ENCODE data around the gene C1QTNF7. TPM values are rescaled to one million over a fixed set of nuclear protein-coding genes. Genes with fewer than 3 reads are reported as not detected.
A peak's percentile ranks its signal among the peaks of the same experiment; 100 is the strongest.

The C1QTNF7 gene
- polyA plus RNA-seq, 4 donors = 0.54 to 1.8 (median 0.84) TPM; not detected in 1

GRCh38 chr4:15402974-15403373 lies 24.9 kb upstream of the C1QTNF7 start:
- peaks cover 0 to 3% (median 0%) of the 10 kb centered on the region in 3 donors for H3K27me3 ChIP-seq (ENCODE audit: control insufficient read depth in 3 of 3, insufficient read depth in 3 of 3, low read length in 3 of 3)
- no peaks in the 10 kb centered on the region for H3K36me3 ChIP-seq (ENCODE audit: control insufficient read depth in 3 of 3, insufficient read depth in 2 of 3, low read depth in 1 of 3, low read length in 3 of 3)
- DNase-seq (no peak), FAIRE-seq (no peak)
- no peaks in the 10 kb centered on the region for H3K9me3 ChIP-seq (ENCODE audit: control insufficient read depth in 2 of 2, insufficient read depth in 1 of 2, low read depth in 1 of 2, low read length in 1 of 2)
- no peak overlapping the region for H3K4me3 ChIP-seq (ENCODE audit: low read depth in 1 of 3, low read length in 3 of 3)
- 60 to 76% (median 62%) methylated on average over 2 of the region's 2 CpGs for WGBS, 3 donors
- H3K4me1 ChIP-seq (ENCODE audit: control insufficient read depth in 3 of 3, insufficient read depth in 2 of 3, low read depth in 1 of 3, low read length in 2 of 3) = no peaks in the 10 kb centered on the region
- no peak overlapping the region for H3K27ac ChIP-seq (ENCODE audit: low read depth in 1 of 3, low read length in 2 of 3)

GRCh38 chr4:15405018-15405417 lies 22.8 kb upstream of the C1QTNF7 start:
- no peaks in the 10 kb centered on the region for H3K4me1 ChIP-seq (ENCODE audit: control insufficient read depth in 3 of 3, insufficient read depth in 2 of 3, low read depth in 1 of 3, low read length in 2 of 3)
- H3K27me3 ChIP-seq (ENCODE audit: control insufficient read depth in 3 of 3, insufficient read depth in 3 of 3, low read length in 3 of 3) = peaks cover 0 to 3% (median 0%) of the 10 kb centered on the region in 3 donors
- WGBS, 3 donors = 83 to 90% (median 85%) methylated on average over 4 of the region's 4 CpGs
- DNase-seq (no peak), FAIRE-seq (no peak)
- no peaks in the 10 kb centered on the region for H3K36me3 ChIP-seq (ENCODE audit: control insufficient read depth in 3 of 3, insufficient read depth in 2 of 3, low read depth in 1 of 3, low read length in 3 of 3)
- H3K4me3 ChIP-seq (ENCODE audit: low read depth in 1 of 3, low read length in 3 of 3) = no peak overlapping the region
- no peak overlapping the region for H3K27ac ChIP-seq (ENCODE audit: low read depth in 1 of 3, low read length in 2 of 3)
- H3K9me3 ChIP-seq (ENCODE audit: control insufficient read depth in 2 of 2, insufficient read depth in 1 of 2, low read depth in 1 of 2, low read length in 1 of 2) = no peaks in the 10 kb centered on the region

GRCh38 chr4:15410750-15411149 lies 17.1 kb upstream of the C1QTNF7 start:
- peak; percentile 13 to 37 for DNase-seq
- WGBS, 3 donors = 8 to 11% (median 11%) methylated on average over 6 of the region's 6 CpGs
- H3K4me1 ChIP-seq (ENCODE audit: control insufficient read depth in 3 of 3, insufficient read depth in 2 of 3, low read depth in 1 of 3, low read length in 2 of 3) = peaks cover 0 to 3% (median 0%) of the 10 kb centered on the region in 3 donors
- no peak overlapping the region for H3K4me3 ChIP-seq (ENCODE audit: low read depth in 1 of 3, low read length in 3 of 3)
- no peak for FAIRE-seq
- no peaks in the 10 kb centered on the region for H3K36me3 ChIP-seq (ENCODE audit: control insufficient read depth in 3 of 3, insufficient read depth in 2 of 3, low read depth in 1 of 3, low read length in 3 of 3)
- no peaks in the 10 kb centered on the region for H3K27me3 ChIP-seq (ENCODE audit: control insufficient read depth in 3 of 3, insufficient read depth in 3 of 3, low read length in 3 of 3)
- peak overlapping the region in 1 of 3 donors; percentile 67 for H3K27ac ChIP-seq (ENCODE audit: low read depth in 1 of 3, low read length in 2 of 3)
- no peaks in the 10 kb centered on the region for H3K9me3 ChIP-seq (ENCODE audit: control insufficient read depth in 2 of 2, insufficient read depth in 1 of 2, low read depth in 1 of 2, low read length in 1 of 2)

- Histone ChIP-seq H3K4me3 (ENCODE audit: low read depth in 1 of 3, low read length in 3 of 3) (no peak overlapping the region), H3K4me1 (ENCODE audit: control insufficient read depth in 3 of 3, insufficient read depth in 2 of 3, low read depth in 1 of 3, low read length in 2 of 3) (peaks cover 0 to 3% (median 0%) of the 10 kb centered on the region in 3 donors), H3K9me3 (ENCODE audit: control insufficient read depth in 2 of 2, insufficient read depth in 1 of 2, low read depth in 1 of 2, low read length in 1 of 2) (no peaks in the 10 kb centered on the region), H3K36me3 (ENCODE audit: control insufficient read depth in 3 of 3, insufficient read depth in 2 of 3, low read depth in 1 of 3, low read length in 3 of 3) (no peaks in the 10 kb centered on the region), H3K27ac (ENCODE audit: low read depth in 1 of 3, low read length in 2 of 3) (no peak overlapping the region), H3K27me3 (ENCODE audit: control insufficient read depth in 3 of 3, insufficient read depth in 3 of 3, low read length in 3 of 3) (no peaks in the 10 kb centered on the region)
- DNase-seq = no peak
- no peak for FAIRE-seq
- WGBS, 3 donors = 82 to 89% (median 85%) methylated on average over 5 of the region's 5 CpGs
Observed at GRCh38 chr4:15412461-15412860, 15.4 kb upstream of the C1QTNF7 start.

GRCh38 chr4:15413010-15413622 lies 14.7 kb upstream of the C1QTNF7 start:
- 69 to 75% (median 72%) methylated on average over 6 of the region's 6 CpGs for WGBS, 3 donors
- Histone ChIP-seq H3K27ac (ENCODE audit: low read depth in 1 of 3, low read length in 2 of 3) (no peak overlapping the region), H3K4me1 (ENCODE audit: control insufficient read depth in 3 of 3, insufficient read depth in 2 of 3, low read depth in 1 of 3, low read length in 2 of 3) (peaks cover 0 to 3% (median 0%) of the 10 kb centered on the region in 3 donors), H3K36me3 (ENCODE audit: control insufficient read depth in 3 of 3, insufficient read depth in 2 of 3, low read depth in 1 of 3, low read length in 3 of 3) (no peaks in the 10 kb centered on the region), H3K4me3 (ENCODE audit: low read depth in 1 of 3, low read length in 3 of 3) (no peak overlapping the region), H3K9me3 (ENCODE audit: control insufficient read depth in 2 of 2, insufficient read depth in 1 of 2, low read depth in 1 of 2, low read length in 1 of 2) (no peaks in the 10 kb centered on the region), H3K27me3 (ENCODE audit: control insufficient read depth in 3 of 3, insufficient read depth in 3 of 3, low read length in 3 of 3) (no peaks in the 10 kb centered on the region)
- FAIRE-seq = no peak
- no peak for DNase-seq

GRCh38 chr4:15413623-15414019 lies 14.2 kb upstream of the C1QTNF7 start:
- Histone ChIP-seq H3K4me3 (ENCODE audit: low read depth in 1 of 3, low read length in 3 of 3) (no peak overlapping the region), H3K27me3 (ENCODE audit: control insufficient read depth in 3 of 3, insufficient read depth in 3 of 3, low read length in 3 of 3) (no peaks in the 10 kb centered on the region), H3K27ac (ENCODE audit: low read depth in 1 of 3, low read length in 2 of 3) (no peak overlapping the region), H3K9me3 (ENCODE audit: control insufficient read depth in 2 of 2, insufficient read depth in 1 of 2, low read depth in 1 of 2, low read length in 1 of 2) (no peaks in the 10 kb centered on the region), H3K36me3 (ENCODE audit: control insufficient read depth in 3 of 3, insufficient read depth in 2 of 3, low read depth in 1 of 3, low read length in 3 of 3) (no peaks in the 10 kb centered on the region), H3K4me1 (ENCODE audit: control insufficient read depth in 3 of 3, insufficient read depth in 2 of 3, low read depth in 1 of 3, low read length in 2 of 3) (peaks cover 0 to 3% (median 0%) of the 10 kb centered on the region in 3 donors)
- DNase-seq (no peak), FAIRE-seq (no peak)
- 55 to 91% (median 89%) methylated on average over 2 of the region's 2 CpGs for WGBS, 3 donors

GRCh38 chr4:15414551-15415091 lies 13.2 kb upstream of the C1QTNF7 start:
- peak overlapping the region in 1 of 3 donors; percentile 32 for H3K27ac ChIP-seq (ENCODE audit: low read depth in 1 of 3, low read length in 2 of 3)
- no peaks in the 10 kb centered on the region for H3K36me3 ChIP-seq (ENCODE audit: control insufficient read depth in 3 of 3, insufficient read depth in 2 of 3, low read depth in 1 of 3, low read length in 3 of 3)
- no peaks in the 10 kb centered on the region for H3K27me3 ChIP-seq (ENCODE audit: control insufficient read depth in 3 of 3, insufficient read depth in 3 of 3, low read length in 3 of 3)
- FAIRE-seq (no peak), DNase-seq (no peak)
- WGBS, 3 donors = 43 to 87% (median 66%) methylated on average over 4 of the region's 4 CpGs
- H3K4me3 ChIP-seq (ENCODE audit: low read depth in 1 of 3, low read length in 3 of 3) = no peak overlapping the region
- H3K9me3 ChIP-seq (ENCODE audit: control insufficient read depth in 2 of 2, insufficient read depth in 1 of 2, low read depth in 1 of 2, low read length in 1 of 2) = no peaks in the 10 kb centered on the region
- H3K4me1 ChIP-seq (ENCODE audit: control insufficient read depth in 3 of 3, insufficient read depth in 2 of 3, low read depth in 1 of 3, low read length in 2 of 3) = peaks cover 0 to 3% (median 0%) of the 10 kb centered on the region in 3 donors

- H3K36me3 ChIP-seq (ENCODE audit: control insufficient read depth in 3 of 3, insufficient read depth in 2 of 3, low read depth in 1 of 3, low read length in 3 of 3) = no peaks in the 10 kb centered on the region
- 68 to 75% (median 69%) methylated on average over 6 of the region's 6 CpGs for WGBS, 3 donors
- H3K4me3 ChIP-seq (ENCODE audit: low read depth in 1 of 3, low read length in 3 of 3) = no peak overlapping the region
- DNase-seq (no peak), FAIRE-seq (no peak)
- no peaks in the 10 kb centered on the region for H3K27me3 ChIP-seq (ENCODE audit: control insufficient read depth in 3 of 3, insufficient read depth in 3 of 3, low read length in 3 of 3)
- H3K4me1 ChIP-seq (ENCODE audit: control insufficient read depth in 3 of 3, insufficient read depth in 2 of 3, low read depth in 1 of 3, low read length in 2 of 3) = peaks cover 0 to 3% (median 0%) of the 10 kb centered on the region in 3 donors
- no peak overlapping the region for H3K27ac ChIP-seq (ENCODE audit: low read depth in 1 of 3, low read length in 2 of 3)
- no peaks in the 10 kb centered on the region for H3K9me3 ChIP-seq (ENCODE audit: control insufficient read depth in 2 of 2, insufficient read depth in 1 of 2, low read depth in 1 of 2, low read length in 1 of 2)
Observed at GRCh38 chr4:15416357-15417232, 11.2 kb upstream of the C1QTNF7 start.

Measured in small intestine (tissue), 7 donors.